ENCODE measurements around the gene CTIF.

DNA sequence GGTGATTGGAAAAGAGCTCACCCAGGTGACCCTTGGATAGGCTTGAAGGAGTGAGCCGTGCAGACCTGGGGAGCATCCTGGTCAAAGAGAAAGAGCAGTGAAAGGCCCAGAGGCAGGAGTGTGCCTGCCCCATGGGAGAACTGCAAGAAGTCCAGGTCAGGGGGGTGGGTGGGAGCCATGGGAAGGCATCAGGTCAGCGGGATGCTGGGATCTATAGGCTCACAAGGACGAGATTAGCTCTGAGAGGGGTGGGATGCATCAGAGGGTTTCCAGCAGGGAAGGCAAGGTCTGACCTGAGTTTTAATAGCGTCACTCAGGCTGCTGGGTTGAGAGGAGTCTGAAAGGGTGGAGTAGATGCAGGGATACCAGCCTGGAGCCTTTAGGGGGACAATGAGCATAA is 253.3 kb downstream of the CTIF start:
- no peak for TF ChIP-seq POLR2A (IDR thresholded peaks at IDR 0.05)
- TF ChIP-seq, protein P1, sequence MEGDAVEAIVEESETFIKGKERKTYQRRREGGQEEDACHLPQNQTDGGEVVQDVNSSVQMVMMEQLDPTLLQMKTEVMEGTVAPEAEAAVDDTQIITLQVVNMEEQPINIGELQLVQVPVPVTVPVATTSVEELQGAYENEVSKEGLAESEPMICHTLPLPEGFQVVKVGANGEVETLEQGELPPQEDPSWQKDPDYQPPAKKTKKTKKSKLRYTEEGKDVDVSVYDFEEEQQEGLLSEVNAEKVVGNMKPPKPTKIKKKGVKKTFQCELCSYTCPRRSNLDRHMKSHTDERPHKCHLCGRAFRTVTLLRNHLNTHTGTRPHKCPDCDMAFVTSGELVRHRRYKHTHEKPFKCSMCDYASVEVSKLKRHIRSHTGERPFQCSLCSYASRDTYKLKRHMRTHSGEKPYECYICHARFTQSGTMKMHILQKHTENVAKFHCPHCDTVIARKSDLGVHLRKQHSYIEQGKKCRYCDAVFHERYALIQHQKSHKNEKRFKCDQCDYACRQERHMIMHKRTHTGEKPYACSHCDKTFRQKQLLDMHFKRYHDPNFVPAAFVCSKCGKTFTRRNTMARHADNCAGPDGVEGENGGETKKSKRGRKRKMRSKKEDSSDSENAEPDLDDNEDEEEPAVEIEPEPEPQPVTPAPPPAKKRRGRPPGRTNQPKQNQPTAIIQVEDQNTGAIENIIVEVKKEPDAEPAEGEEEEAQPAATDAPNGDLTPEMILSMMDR (IDR thresholded peaks at IDR 0.05) = no peak

Measured in heart left ventricle (tissue), 13 donors.